GM13977 (cell line): ENCODE measurements around the gene KCNJ18.
"Not testable (repeated sequence)": the region's sequence is repeated elsewhere in the genome, so short reads cannot be mapped to it uniquely, and the experiment has no call there.

Source experiments
- DNase-seq: peaks from one replicate; pipeline ENCODE4 v3.0.0; 2012; ENCODE audit warnings: low spot score
- in situ Hi-C: fragments of 300-500 bp; cut with MboI; formaldehyde crosslinking; loops from one replicate; pipeline ENCODE4 v1.12.0; 2022; ENCODE audit warnings: low sequenced_read_pairs, low pct_unique_long_range_greater_than_20kb, mixed read lengths, inconsistent platforms; ENCODE audit not compliant: unreplicated experiment
- TF ChIP-seq, protein P1 (sequence below): IDR thresholded peaks from 2 replicates; pipeline ENCODE4 v1.5.1; 2012; ENCODE audit warnings: mild to moderate bottlenecking, control low read depth; ENCODE audit not compliant: insufficient read depth; ENCODE audit errors: extremely low read depth, missing control alignments

The KCNJ18 gene

DNA sequence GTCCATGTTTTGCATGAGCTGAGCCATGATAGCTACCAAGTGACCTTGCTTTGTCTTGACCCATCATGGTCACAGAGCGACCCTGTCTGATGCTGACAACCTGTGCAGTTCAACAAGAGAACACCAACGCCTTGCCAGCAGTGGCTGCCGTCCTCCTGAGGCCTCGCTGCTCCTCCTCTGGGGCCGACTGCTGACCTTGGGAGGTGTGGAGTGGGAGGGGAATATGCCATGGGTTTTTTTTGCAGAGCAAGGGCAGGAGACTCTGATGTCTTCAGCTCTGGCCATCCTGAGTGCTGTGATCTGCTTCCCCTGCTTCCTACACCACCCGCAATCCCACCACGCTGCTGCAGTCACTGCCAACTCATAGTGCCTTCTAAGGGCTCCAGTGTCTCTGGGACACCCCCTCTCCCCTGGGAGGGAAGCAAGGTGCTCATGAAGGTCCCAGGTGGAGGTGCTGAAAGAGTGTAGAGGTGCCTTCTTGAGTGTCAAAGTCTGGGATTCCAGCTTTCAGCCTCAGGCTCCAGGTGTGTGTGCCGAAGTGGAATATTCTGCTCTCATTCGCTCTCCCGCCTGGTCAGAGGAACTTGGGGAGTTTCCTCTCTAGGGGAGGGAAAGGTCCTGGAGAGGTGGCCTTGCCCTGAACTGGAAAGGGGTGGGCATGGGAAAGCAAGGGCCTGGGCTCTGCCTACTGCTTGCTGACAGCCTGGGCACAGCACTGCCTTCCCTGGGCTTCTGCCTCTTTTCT, 22.5 kb upstream of the KCNJ18 start:
- in situ Hi-C loops: not testable (repeated sequence)
- peak; percentile 10 for DNase-seq

DNA sequence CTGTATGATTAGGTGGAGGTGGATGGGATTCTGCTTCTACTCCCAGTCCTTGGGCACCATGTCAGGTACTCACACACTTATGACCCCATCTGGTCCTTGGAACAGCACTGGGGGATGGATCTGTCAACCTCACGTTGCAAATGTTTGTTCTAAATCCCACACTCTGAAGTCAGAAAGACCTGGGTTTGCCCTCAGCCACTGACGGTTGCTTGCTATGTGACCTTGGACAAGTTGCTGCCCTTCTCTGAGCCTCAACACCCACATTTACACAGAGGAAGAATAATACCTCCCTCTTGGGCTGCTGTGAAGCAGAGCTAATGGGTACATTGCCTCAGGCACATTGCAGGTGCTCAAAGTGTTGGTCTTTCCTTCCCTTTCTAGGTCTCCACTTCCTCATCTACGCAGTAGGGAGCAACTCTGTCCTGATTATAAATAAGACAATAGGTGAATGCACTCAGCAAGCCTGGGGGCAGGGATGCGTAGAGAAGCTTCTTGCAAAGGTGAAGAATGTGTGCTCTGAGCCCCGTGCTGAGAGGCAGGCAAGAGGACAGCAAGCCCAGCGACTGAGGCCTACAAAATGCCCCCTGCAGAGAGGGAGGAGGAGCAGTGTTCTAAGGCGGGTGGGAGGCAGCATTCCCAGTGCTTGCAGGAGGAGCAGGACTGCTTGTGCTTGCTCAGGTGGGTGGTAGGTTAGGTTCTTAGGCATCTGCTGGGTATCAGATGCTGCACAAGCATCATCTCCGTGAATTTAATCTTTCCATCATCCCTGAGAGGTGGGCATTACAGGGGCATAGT, 21.8 kb upstream of the KCNJ18 start:
- DNase-seq, in situ Hi-C loops: not testable (repeated sequence)

DNA sequence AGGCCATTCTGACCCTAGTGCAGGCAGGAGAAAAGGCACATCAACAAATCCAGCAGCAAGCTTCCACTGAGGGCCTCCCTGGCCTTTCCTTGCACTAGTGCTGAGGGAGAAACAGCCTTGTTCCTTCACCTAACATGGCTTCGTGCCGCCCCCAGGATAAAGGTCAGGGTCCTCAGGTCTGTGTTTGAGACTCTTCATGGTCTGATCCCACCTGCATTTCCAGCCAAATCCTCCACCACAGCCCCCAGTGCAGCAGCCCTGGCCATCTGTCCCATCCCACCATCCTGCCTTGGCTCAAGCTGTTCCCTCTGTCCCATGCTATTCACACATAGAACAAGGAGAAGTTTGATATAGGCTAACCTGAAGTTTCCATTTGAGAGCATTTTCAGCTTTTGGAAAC, 20.9 kb upstream of the KCNJ18 start:
- in situ Hi-C loops: not testable (repeated sequence)
- peak; percentile 7 for DNase-seq

DNA sequence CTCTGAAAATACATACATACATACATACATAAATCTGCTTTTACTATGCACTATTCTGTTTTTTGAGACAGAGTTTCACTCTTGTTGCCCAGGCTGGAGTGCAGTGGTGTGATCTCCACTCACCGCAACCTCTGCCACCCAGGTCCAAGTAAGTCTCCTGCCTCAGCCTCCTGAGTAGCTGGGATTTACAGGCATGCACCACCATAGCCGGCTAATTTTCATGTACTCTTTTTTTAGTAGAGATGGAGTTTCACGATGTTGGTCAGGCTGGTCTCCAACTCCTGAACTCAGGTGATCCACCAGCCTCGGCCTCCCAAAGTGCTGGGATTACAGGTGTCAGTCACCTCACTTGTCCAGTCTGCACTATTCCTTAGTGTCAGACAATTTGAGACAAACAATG, 20.5 kb upstream of the KCNJ18 start:
- in situ Hi-C loops, DNase-seq: not testable (repeated sequence)

DNA sequence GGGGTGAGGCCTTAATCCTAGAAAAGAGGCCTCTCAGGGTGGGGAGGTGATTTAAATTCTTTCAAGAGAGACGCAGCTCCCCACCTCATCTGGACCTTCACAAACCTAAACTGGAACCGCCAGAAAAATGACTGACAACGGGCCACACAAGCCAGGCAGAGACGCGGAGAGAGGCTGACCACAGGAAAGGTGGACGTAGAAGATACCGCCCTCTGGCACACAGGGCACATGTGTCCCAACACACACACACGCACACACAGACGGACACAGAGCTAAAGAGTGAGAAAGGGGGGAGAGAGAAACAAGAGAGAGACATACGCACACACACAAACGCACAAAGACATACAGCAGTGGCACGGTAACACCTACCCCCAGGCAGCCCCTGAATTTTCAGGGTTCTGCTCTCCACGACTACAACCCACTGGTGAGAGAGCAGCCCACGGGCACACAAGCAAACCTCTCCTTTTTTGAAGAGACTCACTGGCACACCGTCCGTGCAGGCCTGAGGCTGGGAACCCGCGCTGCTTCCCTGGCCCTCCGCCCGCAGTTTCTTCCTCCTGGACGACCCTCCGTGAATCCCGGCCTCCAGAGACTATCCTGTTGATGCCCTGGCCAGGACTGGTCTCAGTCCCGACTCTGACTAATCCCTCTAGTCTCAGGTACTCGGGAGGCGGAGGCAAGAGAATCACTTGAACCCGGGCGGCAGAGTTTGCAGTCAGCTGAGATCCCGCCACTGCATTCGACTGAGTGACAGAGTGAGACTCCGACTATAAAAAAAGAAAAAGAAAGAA, 18.7 kb upstream of the KCNJ18 start:
- in situ Hi-C loops: not testable (repeated sequence)
- peak; percentile 9 for DNase-seq

DNA sequence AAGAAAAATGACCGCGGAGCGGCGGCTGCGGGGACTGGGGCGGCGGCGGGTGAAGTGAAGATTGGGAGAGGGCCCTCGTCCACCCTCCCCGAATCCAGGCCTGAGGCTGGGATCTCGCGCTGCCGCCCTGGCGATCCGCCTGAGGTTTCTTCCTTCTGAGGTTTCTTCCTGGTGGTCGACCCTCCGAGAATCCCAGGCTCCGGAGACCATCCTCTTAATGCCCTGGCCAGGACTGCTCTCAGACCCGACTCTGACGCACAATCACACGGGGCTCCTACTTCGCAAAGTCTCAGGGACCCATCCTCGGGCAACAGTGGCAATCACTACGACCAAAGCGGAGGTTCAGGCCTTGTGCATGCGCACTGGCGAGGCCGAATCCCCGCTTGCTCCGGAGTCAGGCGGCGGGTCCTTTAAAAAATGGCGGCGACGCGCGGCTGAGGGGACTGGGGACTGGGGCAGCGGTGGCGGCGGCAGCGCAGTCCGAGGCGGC, 18.0 kb upstream of the KCNJ18 start:
- in situ Hi-C loops: no loop called here
- peak; percentile 8 for DNase-seq
- TF ChIP-seq, protein P1, sequence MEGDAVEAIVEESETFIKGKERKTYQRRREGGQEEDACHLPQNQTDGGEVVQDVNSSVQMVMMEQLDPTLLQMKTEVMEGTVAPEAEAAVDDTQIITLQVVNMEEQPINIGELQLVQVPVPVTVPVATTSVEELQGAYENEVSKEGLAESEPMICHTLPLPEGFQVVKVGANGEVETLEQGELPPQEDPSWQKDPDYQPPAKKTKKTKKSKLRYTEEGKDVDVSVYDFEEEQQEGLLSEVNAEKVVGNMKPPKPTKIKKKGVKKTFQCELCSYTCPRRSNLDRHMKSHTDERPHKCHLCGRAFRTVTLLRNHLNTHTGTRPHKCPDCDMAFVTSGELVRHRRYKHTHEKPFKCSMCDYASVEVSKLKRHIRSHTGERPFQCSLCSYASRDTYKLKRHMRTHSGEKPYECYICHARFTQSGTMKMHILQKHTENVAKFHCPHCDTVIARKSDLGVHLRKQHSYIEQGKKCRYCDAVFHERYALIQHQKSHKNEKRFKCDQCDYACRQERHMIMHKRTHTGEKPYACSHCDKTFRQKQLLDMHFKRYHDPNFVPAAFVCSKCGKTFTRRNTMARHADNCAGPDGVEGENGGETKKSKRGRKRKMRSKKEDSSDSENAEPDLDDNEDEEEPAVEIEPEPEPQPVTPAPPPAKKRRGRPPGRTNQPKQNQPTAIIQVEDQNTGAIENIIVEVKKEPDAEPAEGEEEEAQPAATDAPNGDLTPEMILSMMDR: no peak

DNA sequence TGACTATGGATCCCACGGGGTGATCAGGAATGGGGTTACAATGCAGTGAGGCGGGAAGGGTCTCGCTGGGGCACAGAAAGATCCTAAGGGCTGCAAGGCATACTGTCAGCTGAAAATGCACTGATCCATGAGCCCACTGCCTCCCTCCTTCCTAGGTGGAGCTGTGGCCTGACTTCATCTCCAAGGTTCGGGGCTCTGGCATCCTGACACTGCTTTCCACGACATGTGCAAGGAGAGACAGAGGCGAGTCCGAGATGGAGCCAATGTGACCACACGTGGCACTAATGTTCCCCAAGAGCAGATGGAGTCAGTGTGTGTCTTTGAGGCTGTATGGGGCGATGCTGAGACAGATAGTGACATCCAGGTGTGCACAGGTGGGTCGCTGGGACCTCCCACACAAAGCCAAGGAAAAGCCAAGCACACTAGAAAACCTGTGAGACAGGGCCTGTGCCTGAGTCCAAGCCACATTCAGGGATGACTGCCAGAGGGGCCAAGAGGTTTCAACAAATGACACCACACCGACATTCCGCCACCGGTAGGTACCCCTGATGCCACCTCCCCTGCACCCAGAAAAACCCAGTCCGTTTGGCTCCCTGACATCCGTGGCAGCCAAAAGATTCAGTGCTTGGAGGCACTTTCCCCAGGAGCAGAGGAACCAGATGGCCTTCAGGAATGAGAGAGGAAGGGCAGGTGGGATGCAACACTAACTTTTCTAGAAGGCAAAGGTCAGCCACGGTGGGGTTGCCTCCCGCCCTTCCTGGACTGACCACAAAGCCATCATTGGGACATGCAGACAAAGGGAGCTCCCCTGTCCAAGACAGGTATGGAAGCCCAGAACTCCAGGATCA, 17.2 kb upstream of the KCNJ18 start:
- DNase-seq, in situ Hi-C loops: not testable (repeated sequence)

DNA sequence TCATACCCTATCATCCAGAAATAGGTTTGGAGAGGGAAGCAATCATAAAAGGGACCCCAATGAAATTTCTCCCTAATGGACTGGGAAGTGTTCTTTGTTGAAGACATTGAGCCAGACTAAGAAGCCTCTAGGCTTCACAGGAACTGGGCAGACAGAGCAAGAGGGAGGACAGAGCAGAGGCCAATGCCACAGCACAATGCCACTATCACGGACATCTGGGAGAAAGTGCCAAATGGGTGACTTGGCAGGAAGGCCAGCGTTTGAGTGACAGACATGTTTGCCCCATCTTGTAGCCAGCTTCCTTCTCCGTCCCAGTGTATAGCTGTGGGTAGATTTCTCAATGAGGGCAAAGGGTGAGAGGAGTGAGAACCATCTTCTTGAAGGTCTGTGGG, 16.6 kb upstream of the KCNJ18 start:
- in situ Hi-C loops, DNase-seq: not testable (repeated sequence)

DNA sequence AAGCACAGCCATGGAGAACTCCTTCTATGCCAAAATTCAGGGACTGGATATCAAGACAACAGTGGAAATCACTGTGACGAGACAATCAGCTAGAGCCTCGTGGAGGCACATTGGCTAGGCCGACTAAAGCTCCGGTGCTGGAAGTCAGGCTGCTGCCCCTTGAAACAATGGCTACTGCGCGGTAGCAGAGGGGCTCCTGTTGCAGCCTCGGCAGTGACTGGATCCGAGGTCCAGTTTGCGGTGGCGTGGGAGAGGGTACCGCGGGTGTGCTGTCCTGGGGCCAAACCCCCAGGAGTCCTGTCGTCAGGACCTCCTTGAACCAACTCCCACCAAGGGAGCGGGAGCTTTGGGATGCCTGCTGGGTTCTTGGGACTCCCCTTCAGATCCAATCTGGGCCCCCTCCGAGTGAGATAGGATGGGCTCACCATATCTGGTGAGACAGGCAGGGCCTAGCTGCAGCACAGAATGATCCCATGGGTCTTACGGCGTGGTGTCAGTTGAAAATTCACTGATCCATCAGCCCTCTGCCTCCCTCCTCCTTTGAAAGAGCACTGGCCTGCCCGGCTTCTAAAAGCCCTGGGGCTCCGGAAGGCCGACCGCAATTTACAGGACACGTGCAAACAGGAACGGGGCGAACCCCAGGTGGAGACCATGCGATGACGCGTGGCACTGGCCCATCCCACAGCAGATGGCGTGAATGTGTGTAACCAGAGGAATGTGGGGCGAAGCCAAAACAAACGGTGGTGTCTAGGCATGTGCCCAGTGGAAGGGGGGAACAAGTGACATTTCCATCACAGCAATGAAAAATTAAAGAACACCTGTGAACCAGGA, 15.8 kb upstream of the KCNJ18 start:
- DNase-seq: no peak
- in situ Hi-C loops: no loop called here
- TF ChIP-seq, protein P1: no peak
